HG02981 (cell line): ENCODE data around the gene RCAN2.
"Not testable (repeated sequence)": the region's sequence is repeated elsewhere in the genome, so short reads cannot be mapped to it uniquely, and the experiment has no call there.

ENCODE experiments used
- ATAC-seq: cut with Tn5 transposase; IDR thresholded peaks from one replicate; pipeline ENCODE4 v1.9.1; 2021; ENCODE audit warnings: mild to moderate bottlenecking, moderate library complexity; ENCODE audit not compliant: unreplicated experiment

Gene RCAN2

DNA sequence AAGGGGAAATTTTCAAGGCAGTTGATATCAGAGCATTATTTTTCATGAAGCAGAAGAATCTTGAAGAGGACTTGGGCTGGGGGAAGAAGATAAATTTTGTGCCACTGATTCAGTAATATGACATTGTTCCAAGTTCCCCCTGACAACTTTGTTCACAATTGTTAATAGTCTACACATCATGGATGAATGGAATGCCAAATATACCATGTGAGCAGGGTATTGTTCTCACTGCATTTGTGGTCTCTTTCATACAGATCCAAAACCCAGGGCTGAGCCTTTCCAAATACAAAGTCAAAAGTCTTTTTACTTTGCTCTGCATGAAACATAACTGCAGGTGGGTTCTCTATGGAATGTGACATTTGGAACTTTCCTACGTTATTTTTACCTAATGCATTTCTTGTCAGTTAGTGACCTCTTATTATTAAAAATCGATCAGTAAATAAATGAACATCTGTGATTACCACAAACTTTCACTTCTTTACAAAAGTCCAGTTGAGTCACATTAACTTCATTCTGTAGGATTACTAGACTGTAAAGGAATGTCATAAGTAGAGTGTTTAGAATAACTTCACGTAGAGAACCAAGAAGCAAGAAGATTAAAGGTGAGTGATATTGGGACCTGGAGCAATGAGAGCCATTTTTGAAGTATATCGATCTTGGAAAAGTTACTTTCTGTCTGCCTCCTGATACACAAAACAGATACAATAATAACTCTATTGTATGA, 100.9 kb downstream of the RCAN2 start:
- ATAC-seq: no peak

DNA sequence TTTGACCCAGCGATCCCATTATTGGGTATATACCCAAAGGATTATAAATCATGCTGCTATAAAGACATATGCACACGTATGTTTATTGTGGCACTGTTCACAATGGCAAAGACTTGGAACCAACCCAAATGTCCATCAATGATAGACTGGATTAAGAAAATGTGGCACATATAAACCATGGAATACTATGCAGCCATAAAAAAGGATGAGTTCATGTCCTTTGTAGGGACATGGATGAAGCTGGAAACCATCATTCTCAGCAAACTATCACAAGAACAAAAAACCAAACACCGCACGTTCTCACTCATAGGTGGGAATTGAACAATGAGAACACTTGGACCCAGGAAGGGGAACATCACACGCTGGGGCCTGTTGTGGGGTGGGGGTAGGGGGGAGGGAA, 103.5 kb downstream of the RCAN2 start:
- ATAC-seq: not testable (repeated sequence)

DNA sequence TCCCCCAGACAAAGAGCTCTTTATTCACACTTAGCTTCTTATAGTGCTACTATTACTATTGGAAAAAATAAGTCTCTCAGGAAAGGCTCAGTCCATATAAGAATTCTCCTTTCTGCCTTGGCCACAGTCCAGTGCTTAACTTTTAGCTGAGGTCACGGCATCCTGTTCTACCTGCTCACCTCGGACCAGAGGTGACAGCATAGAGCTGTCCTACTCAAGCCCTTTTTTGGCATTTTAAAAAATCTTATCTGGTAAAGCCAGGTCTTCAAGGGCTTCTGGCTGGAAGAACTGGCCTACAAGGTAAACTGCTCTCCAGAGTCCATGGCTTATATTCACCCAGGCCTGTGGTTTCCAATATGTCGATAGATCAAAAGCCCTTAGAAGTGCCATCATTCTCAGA, 109.7 kb downstream of the RCAN2 start:
- ATAC-seq: no peak

DNA sequence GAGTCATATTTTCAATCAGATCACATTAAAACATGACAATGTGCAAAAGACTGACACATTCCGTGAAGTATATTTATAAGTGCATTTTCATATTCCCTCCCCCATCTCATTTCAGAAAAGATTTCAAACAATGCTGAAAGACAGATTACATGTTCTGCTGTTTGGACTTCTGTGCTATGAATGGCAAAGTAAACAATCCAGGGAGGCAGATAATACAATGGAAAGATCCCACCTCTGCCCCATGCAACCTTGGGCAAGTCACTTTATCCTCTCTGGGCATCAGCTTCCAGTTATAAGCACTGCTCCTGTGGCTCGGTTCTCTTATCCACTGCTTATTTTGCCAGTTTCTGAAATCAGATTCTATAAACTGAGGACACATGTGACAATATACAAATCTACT, 110.2 kb downstream of the RCAN2 start:
- no peak for ATAC-seq

DNA sequence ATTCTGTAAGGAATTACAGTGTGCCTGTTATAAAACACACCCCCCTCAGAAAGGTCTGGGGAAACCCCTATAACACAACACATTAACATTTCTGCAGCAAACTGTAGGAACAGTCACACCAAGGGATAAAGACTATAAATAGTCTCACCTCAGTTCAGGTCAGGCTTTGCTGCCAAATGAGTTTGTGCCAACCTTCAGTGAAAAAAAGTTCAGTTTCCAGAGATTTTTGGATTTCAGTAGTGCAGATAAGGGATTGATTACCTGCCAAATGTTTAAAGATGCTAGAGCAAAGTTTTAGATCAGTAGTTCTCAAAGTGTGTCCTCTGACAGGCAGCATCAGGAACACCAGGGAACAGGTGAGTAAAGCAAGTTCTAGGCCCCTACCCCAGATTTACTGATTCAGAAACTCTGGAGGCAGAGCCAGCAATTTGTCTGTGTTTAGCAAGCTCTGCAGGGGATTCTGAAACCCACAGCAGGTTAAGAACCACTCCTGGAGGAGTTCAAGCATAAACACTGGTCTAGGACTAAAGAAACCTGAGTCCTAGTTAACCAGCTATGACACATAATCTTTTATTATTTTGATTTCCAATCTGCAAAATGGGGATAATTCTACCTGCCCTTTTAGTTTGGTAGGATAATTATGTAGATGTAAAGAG, 111.0 kb downstream of the RCAN2 start:
- no peak for ATAC-seq

DNA sequence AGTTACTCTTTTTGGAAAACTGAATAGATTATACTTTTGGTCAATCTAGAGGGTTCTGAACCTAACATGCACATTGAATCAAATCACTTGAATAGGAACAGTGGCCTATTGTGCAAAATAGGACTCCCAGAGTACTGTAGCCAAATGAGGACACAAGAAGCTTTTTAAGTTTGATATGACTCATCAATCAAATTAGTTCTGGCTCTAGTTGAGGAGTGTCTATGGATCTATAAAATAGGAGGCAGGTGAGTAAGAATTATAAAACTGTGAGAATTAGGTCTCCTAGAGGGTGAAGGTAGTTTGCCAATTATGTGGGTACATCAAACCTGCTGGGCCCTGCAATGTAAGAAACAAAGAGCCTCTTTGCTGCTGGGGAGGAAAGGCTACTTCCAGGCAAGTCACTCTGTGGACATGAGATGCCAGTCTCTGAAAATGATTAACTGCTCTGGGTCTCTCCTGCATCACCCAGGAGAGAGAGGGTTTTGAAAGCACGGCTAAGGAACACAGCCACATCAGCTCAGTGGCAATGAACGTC, 112.3 kb downstream of the RCAN2 start:
- no peak for ATAC-seq

DNA sequence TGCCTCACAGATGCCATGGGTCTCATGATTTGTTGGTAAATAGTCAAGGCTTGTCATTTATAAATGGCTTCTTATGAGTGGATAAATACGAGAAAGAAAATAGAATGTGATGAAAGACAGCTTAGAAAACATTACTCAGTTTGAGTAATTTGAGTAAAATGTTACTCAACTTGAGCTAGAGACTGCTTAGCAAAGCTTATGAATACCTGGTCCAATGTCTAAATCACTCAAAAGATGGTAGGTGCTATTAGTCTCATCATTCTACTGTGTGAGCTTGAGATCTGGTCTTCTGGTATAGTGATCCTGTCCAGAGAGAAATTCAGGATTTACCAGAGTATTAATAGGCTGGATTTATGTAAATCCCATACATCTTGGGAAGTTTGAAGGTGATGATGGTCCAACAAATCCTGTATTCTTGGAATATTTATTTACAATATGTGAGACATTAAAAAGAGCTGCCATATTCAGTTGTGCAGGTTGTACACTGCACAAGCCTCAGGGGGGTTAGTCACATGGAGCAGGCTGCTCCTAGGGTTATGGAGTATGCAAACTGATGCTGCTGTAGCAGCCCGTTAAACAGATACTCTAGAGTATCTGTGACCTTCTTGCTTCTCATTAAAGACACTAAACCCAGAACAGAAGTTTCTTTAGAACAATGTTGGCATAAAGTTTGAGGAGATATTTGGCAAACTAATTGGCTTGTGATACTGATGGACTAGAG, 112.9 kb downstream of the RCAN2 start:
- no peak for ATAC-seq

DNA sequence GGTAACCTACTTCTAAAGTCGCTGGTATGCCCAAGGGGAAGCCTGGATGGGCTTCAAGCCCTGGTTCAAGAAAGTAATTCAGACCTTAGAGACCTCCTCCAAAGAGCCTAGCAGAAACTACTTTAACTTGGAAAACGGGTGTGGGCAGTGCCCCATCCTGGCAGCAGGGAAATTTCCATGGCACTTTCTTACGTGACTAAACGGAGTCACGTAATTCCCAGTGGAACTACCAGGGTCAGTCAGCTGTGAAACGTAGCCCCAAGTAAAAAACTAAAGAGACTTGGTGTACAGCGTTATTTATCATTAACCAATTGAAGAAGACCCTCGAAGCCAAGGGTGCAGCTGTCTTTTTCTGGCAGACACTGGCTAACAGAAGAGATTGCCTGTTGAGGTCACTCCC, 114.0 kb downstream of the RCAN2 start:
- ATAC-seq: peak; percentile 4

DNA sequence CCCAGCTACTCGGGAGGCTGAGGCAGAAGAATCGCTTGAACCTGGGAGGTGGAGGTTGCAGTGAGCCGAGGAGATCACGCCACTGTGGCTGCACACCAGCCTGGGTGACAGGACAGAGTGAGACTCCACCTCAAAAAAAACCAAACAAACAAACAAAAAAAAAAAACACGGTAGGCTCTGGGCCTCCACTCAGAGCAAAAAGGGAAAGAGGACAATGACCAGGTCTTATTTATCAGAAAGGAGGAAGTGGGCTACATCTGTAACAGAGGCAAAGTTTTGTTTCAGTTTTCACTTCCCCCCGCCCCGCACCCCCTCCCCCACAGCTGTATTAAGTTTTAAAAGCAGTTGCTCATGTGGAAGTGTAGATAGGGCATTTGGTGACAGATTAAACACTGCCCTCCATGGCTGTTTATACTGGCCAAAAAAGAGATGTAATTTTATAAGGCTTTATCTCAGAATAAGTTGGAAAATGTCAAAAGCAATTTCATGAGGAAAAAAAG, 114.6 kb downstream of the RCAN2 start:
- ATAC-seq: peak; percentile 88

DNA sequence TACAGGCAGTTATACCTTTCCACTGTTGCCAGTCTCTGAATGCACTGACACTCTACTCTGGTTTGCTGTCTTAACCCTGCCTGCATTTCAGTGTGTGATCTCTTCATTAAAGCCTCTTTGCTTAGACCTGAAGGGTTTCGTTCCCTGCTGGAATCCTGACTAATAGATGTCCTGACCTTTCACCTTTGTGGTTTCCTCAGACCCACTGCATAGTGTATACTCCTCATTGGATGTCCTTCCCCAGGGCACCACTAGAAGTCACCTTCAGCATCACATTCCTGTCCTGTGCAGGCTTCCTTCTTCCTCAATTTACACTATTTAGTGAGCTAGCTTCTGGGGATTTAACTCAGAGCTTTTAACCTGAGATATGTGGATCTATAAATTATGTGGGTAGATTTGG, 120.6 kb downstream of the RCAN2 start:
- no peak for ATAC-seq

DNA sequence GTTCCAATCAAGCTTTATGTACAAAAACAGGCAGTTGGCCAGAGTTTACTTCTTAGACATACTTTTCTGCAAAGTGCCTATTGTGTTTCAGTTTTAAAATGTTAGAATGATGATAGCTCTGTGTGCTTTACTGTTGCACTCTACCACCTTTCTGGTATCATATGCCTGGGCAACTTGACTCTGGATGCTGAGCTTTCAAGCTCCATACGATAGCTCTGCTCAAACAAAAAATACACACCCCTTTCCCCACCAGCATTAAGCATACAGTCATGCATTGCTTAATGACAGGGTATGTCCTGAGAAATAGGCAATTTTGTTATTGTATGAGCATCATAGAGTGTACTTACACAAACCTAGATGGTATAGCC, 123.1 kb downstream of the RCAN2 start:
- no peak for ATAC-seq

DNA sequence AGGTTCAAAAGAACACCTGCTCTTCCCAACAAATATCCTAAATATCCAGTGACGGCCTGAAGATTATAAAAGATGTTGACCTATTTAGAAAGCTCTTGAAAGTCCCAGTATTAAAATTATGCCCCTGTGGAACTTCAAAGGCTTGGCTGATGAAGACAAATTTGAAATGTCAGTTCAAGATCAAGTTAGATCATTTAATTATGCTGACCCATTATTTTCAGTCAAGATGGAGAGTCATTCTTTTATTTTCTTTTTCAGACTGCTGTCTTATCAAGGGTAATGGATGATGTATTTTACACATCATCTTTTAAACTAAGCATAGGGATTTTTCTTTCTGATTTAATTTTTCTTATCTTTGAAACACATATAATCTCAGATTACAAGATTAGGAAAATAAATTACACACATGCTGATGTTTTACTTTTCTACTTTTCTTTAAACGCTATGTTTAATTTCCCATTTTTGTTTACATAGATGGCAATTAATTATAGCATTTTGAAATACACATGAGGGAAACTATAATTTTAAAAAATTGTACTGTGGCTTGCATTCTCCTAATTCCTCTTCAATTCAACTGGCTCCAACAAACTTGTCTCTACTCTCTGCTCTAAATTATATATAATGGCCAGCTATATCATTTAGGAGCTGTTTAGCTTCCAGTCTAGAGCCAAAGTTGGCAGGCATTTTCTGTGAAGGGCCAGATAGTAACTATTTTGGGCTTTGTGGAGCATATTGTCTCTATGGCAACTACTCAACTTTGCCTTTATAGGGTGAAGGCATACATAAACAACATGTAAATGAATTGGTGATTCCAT, 123.7 kb downstream of the RCAN2 start:
- no peak for ATAC-seq

DNA sequence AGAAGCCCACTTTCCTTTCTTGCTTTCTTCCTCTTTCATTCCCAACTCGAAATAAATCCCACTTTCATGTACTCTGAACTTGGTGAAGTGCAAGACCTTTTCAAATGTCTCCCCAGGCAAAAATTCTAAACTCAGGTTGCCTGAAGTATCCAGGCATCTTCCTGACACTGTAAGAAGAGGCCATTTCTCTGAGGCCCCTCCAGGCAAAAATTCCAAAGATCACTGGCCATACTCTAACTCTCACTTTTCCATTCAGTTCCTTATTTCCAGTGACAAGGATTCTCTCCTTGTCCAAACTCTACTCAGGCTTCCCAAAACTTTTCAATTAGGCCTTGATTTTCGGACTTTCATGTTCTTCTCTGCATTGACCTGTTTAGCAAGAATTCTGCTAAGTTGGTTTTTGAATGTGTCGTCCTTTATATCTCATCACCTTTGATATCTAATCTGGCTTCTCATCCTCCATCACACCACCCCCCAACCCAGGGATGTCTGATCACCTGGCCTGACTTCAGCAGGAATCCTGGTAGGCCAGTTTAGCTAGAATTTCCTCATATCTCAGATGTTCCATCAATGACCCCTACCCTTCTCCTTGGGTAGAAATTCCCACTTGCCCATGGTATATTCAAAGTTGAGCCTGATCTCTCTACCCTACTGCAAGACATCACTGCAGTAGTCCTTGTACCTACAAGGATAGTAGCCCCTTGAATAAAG, 124.9 kb downstream of the RCAN2 start:
- ATAC-seq: no peak

DNA sequence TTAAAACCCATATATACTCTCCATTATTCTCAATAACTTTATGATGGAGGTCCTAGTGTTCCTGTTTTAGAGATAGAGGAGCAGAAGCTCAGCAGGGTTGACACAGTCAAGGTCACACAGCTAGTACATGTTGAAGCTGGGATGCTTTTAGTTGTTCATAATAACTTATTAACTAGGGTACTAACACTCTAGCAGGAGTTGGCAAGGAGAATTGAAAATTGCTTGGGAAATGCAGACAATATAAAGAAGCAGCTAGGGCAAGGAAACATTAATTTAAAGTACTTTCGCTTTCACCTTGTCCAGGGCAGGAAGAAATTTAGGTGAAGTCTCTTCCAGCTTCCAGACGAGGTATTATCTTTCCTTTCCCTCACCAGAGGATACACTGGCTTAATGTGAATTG, 133.7 kb downstream of the RCAN2 start:
- no peak for ATAC-seq

DNA sequence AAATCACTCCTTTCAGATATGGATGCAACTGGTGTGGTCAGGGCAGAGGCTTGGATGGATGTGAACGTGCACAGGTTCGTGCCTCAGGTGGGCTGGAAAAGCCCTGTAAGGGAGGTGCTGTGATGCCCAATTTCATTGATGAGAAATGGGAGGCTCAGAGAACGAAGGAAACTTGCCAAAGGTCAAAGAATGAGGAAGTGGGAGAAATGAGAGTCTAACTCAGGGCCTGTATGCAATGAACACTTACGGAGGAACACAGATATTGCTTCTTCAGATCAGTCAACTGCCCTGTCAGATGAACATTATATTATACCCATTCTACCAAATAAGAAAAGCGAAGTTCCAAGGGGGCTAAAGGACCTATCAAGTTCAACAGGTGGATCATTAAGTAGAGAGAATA, 134.7 kb downstream of the RCAN2 start:
- no peak for ATAC-seq

DNA sequence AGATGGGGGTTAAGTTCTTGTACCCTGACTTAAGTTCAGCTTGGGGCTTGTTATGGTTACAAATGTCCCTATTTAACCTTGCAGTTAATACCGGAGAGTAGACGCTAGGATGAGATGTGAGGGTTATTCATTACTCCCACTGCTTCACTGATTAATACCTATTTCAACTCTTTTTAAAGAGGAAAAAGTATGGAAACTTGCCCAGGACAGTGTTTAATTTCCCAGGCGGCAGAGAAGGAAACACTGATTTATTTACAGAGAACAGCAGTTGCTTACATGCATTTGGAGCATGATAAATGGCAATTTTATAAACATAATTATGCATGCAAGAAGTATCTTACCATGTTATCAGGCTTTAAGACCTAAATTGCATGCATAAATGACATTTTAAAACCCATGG, 137.7 kb downstream of the RCAN2 start:
- no peak for ATAC-seq

DNA sequence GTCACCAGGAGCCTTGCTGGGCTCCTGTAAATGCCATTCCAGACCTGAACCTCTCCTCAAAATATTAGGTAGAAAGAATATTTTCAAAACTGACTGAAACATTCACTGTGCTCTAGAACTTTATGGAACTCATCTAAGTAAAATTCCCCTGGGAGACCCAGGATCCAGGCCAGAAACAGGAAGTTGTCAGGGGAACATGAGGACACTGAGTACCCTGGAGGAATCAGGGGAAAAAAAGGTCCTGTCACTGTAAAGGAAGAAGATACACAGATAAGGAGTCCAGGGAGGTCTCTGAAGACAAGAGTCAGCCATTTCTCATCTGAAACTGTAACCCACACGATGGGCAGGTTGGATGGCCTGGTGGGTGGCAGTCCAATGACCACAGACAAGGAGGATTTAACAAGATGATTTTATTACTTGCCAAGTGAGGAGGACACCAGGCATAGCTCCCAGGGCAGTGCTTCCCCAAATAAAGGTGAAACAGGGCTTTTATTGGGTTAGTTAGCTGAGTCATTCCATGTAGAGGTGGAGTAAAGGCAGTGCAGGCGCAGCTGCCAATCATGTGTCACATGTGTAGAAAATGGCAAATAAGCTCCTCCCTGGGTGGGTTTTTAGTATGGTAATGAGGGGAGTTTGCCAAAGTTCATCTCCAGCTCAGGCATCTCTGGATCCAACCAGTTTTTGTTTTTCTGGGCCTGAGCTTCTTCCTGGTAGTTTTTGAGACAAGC, 138.5 kb downstream of the RCAN2 start:
- ATAC-seq: no peak

DNA sequence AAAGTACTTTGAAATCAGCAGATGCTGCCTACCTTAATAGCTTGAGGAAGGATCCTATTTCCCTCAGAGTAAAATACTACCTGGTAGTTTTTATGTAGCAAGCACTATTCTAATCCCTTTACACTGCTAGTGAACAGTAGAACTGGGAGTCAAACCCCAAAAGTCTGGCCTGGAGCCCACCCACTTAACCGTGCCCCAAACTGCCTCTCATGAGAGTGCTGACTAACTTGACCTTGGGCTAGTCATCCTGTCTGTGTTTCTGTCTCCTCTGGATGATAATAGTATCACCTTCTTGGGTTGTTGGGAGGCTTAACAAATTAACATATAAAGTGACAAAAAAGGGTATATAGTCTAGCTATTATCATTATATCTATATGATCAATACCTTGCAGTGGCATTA, 140.5 kb downstream of the RCAN2 start:
- ATAC-seq: no peak

DNA sequence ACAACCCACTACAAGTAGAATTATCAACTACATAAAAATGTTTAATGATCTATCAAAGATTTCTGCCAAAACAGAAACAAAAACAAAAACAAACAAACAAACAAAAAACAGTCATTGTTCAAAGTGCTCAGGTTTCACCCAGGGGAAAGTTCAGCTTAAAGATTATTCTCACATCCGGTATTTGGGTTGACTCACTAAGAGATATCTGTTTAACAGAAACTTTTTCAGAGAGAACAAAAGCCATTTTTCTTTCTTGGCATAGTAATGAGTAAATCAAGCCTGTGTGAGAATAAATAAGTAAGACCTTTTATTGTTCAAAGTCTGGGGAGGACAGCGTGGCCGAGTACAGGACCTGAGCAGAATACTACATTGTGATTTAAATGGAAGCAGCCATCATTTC, 143.6 kb downstream of the RCAN2 start:
- no peak for ATAC-seq

DNA sequence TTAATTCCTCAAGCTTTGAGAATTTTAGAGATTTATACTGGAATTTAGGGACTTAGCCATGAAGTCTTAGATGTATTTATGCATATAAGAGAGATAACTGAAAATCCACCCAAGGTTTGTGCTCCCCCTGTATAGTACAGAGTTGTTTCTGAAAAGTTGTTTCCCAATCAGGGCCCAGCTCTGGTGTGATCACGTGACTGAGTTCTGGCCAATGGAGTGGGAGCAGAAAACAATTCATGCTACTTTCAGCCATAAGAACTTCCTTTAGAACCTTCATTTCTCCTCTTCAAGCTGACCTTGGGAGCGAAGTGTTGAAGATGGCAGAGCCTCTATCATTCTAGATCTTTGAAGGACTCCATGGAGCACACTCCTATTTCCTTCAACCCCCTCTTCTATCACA, 151.0 kb downstream of the RCAN2 start:
- no peak for ATAC-seq
